ENCODE data around the gene ISLR2. TPM values are rescaled to one million over a fixed set of nuclear protein-coding genes. Genes with fewer than 3 reads are reported as not detected.

The ISLR2 gene
- total and polyA plus RNA-seq, 8 donors, result 1.3 to 8.4 (median 6.8) TPM

- Histone ChIP-seq H3K27ac (no peak overlapping the region), H3K4me1 (peaks cover 0 to 4% of the 10 kb centered on the region in 2 donors), H3K9me3 (no peaks in the 10 kb centered on the region), H3K27me3 (peaks cover 4 to 63% of the 10 kb centered on the region in 2 donors), H3K36me3 (no peaks in the 10 kb centered on the region), H3K4me3 (no peak overlapping the region)
- intact Hi-C loops (cut with DNase I), result loop anchor here in 1 of 2 donors (10.0 kb wide), 1 partner anchor 182 kb away; no protein-coding TSS in a partner anchor
- TF ChIP-seq CTCF (IDR thresholded peaks at IDR 0.05), result no peak
- DNase-seq (no peak), ATAC-seq (no peak)
These were observed 7.8 kb upstream of the ISLR2 start for GRCh38 chr15:74122403-74123130.

- ATAC-seq, result no peak
- TF ChIP-seq CTCF (IDR thresholded peaks at IDR 0.05), result no peak
These were observed 7.3 kb upstream of the ISLR2 start for GRCh38 chr15:74123131-74123429.

GRCh38 chr15:74123658-74124057 lies 6.7 kb upstream of the ISLR2 start:
- Histone ChIP-seq H3K4me1 (peaks cover 0 to 15% of the 10 kb centered on the region in 2 donors), H3K9me3 (no peaks in the 10 kb centered on the region), H3K4me3 (no peak overlapping the region), H3K27me3 (peaks cover 14 to 74% of the 10 kb centered on the region in 2 donors), H3K36me3 (no peaks in the 10 kb centered on the region), H3K27ac (no peak overlapping the region)
- ATAC-seq, result no peak
- DNase-seq, result no peak
- TF ChIP-seq CTCF (IDR thresholded peaks at IDR 0.05), result no peak
- intact Hi-C loops (cut with DNase I), result loop anchor here in 1 of 2 donors (10.0 kb wide), 1 partner anchor 181 kb away; no protein-coding TSS in a partner anchor

More at GRCh38 chr15:74123131-74123429, 7.3 kb upstream of the ISLR2 start:
- intact Hi-C loops (cut with DNase I), result loop anchor here in 1 of 2 donors (10.0 kb wide), 1 partner anchor 182 kb away; no protein-coding TSS in a partner anchor
- Histone ChIP-seq H3K4me3 (no peak overlapping the region), H3K9me3 (no peaks in the 10 kb centered on the region), H3K36me3 (no peaks in the 10 kb centered on the region), H3K27ac (no peak overlapping the region), H3K27me3 (peaks cover 8 to 68% of the 10 kb centered on the region in 2 donors), H3K4me1 (peaks cover 0 to 10% of the 10 kb centered on the region in 2 donors)
- no peak for DNase-seq

- Histone ChIP-seq H3K9me3 (no peaks in the 10 kb centered on the region), H3K27me3 (peaks cover 19 to 79% of the 10 kb centered on the region in 2 donors)
These were observed 6.2 kb upstream of the ISLR2 start for GRCh38 chr15:74124196-74124595.

More at GRCh38 chr15:74124196-74124595, 6.2 kb upstream of the ISLR2 start:
- DNase-seq (no peak), ATAC-seq (no peak)
- H3K27ac ChIP-seq, result no peak overlapping the region
- H3K36me3 ChIP-seq, result no peaks in the 10 kb centered on the region
- intact Hi-C loops (cut with DNase I), result loop anchor here in 1 of 2 donors (10.0 kb wide), 1 partner anchor 181 kb away; no protein-coding TSS in a partner anchor
- H3K4me3 ChIP-seq, result no peak overlapping the region
- no peak for TF ChIP-seq CTCF (IDR thresholded peaks at IDR 0.05)
- peaks cover 4 to 19% of the 10 kb centered on the region in 2 donors for H3K4me1 ChIP-seq

Measured in left lung (tissue), 10 donors.